Measurements from ENCODE around the gene KCNQ1.
A peak's percentile ranks its signal among the peaks of the same experiment; 100 is the strongest.

KCNQ1 gene

DNA sequence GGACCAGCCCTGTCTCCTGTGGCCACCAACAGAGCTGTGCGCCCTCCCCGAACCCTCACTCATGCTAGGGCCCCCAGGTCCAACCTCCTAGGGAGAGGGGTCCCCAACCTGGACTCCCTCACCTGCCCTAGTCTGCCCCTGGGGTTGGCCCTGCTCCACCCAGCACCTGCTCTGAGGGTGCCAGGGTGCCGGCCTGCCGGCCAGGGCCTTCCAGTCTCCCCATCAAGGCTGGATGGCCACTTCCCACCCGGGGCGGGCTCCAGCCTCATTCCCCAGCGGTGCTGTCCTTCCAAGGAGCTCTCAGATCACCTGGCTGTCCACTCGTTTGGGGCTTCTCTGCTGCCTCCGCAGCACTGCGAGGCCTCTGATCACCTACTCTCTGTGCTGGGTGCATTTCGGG, 401.7 kb downstream of the KCNQ1 start:
- no peak overlapping the region for H4K91ac ChIP-seq (ENCODE audit: low read length)
- H3K4me3 ChIP-seq (ENCODE audit: insufficient read depth in 1 of 2, low read depth in 1 of 2, low read length in 2 of 2): no peak overlapping the region
- peak overlapping the region; percentile 46 to 81 for H2BK12ac ChIP-seq (ENCODE audit: low read length in 2 of 2)
- H2AFZ ChIP-seq (ENCODE audit: low read depth, low read length): peak overlapping the region; percentile 10
- H3K9ac ChIP-seq (ENCODE audit: low read length): no peak overlapping the region
- H3K18ac ChIP-seq (ENCODE audit: low read depth in 1 of 2, low read length in 2 of 2): peak overlapping the region in 1 of 2 experiments; percentile 67
- H3K79me1 ChIP-seq (replicated peaks; ENCODE audit: low read length, poor library complexity, severe bottlenecking): no peaks in the 10 kb centered on the region
- H3K4me2 ChIP-seq (ENCODE audit: low read length, poor library complexity, severe bottlenecking): no peak overlapping the region
- no peak overlapping the region for H3K23ac ChIP-seq (ENCODE audit: low read length in 2 of 2)
- no peak overlapping the region for H2BK5ac ChIP-seq (ENCODE audit: low read depth, low read length, poor library complexity, severe bottlenecking)
- no peaks in the 10 kb centered on the region for H3K9me3 ChIP-seq (ENCODE audit: control insufficient read depth, low read length)
- peak overlapping the region in 1 of 2 experiments; percentile 80 for H3K14ac ChIP-seq (ENCODE audit: low read length in 2 of 2)
- no peak for DNase-seq
- 85% methylated on average over 11 of the region's 11 CpGs for WGBS
- H2AK5ac ChIP-seq (ENCODE audit: low read length, severe bottlenecking): no peak overlapping the region
- peak overlapping the region; percentile 29 for H2BK15ac ChIP-seq (ENCODE audit: low read depth, poor library complexity, severe bottlenecking)
- H2BK120ac ChIP-seq (ENCODE audit: low read depth, low read length): no peak overlapping the region
- peak overlapping the region; percentile 45 for H4K8ac ChIP-seq (ENCODE audit: low read length)
- H3K4me1 ChIP-seq (ENCODE audit: control insufficient read depth, insufficient read depth, low read depth, low read length): peaks cover 27% of the 10 kb centered on the region
- H3K36me3 ChIP-seq (ENCODE audit: control insufficient read depth in 1 of 2, insufficient read depth in 2 of 2, low read depth in 1 of 2, low read length in 2 of 2): peaks cover 0 to 3% of the 10 kb centered on the region in 2 experiments
- H3K27me3 ChIP-seq (ENCODE audit: control insufficient read depth in 1 of 2, insufficient read depth in 1 of 2, low read length in 2 of 2): peaks cover 0 to 21% of the 10 kb centered on the region in 2 experiments
- no peak overlapping the region for H3K27ac ChIP-seq (ENCODE audit: low read length, poor library complexity, severe bottlenecking)
- H3K4ac ChIP-seq (ENCODE audit: low read depth in 1 of 2, low read length in 2 of 2): peak overlapping the region in 1 of 2 experiments; percentile 35

DNA sequence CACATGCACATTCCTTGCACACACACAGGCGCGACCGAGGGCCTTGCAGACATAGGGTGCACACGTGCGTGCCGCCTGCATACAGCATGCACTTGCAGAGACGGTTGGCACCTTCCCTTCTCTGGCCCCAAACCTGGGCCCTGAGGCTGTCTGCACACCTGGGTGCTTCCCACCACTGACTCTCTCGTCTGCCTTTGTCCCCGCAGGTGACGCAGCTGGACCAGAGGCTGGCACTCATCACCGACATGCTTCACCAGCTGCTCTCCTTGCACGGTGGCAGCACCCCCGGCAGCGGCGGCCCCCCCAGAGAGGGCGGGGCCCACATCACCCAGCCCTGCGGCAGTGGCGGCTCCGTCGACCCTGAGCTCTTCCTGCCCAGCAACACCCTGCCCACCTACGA, 402.8 kb downstream of the KCNQ1 start:
- Histone ChIP-seq H3K9ac (ENCODE audit: low read length) (no peak overlapping the region), H3K4ac (ENCODE audit: low read depth in 1 of 2, low read length in 2 of 2) (no peak overlapping the region)
- WGBS: 95% methylated on average over 19 of the region's 21 CpGs

DNA sequence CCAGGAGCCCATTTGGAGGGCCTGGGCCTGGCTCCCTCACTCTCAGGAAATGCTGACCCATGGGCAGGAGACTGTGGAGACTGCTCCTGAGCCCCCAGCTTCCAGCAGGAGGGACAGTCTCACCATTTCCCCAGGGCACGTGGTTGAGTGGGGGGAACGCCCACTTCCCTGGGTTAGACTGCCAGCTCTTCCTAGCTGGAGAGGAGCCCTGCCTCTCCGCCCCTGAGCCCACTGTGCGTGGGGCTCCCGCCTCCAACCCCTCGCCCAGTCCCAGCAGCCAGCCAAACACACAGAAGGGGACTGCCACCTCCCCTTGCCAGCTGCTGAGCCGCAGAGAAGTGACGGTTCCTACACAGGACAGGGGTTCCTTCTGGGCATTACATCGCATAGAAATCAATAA, 403.7 kb downstream of the KCNQ1 start:
- Histone ChIP-seq H3K18ac (ENCODE audit: low read depth in 1 of 2, low read length in 2 of 2) (no peak overlapping the region), H2BK12ac (ENCODE audit: low read length in 2 of 2) (no peak overlapping the region), H2AFZ (ENCODE audit: low read depth, low read length) (no peak overlapping the region), H3K9me3 (ENCODE audit: control insufficient read depth, low read length) (no peaks in the 10 kb centered on the region), H3K27me3 (ENCODE audit: control insufficient read depth in 1 of 2, insufficient read depth in 1 of 2, low read length in 2 of 2) (peaks cover 0 to 18% of the 10 kb centered on the region in 2 experiments), H3K9ac (ENCODE audit: low read length) (no peak overlapping the region), H3K4me2 (ENCODE audit: low read length, poor library complexity, severe bottlenecking) (no peak overlapping the region), H3K4ac (ENCODE audit: low read depth in 1 of 2, low read length in 2 of 2) (no peak overlapping the region), H2BK5ac (ENCODE audit: low read depth, low read length, poor library complexity, severe bottlenecking) (no peak overlapping the region), H2AK5ac (ENCODE audit: low read length, severe bottlenecking) (no peak overlapping the region), H4K8ac (ENCODE audit: low read length) (no peak overlapping the region), H3K14ac (ENCODE audit: low read length in 2 of 2) (peak overlapping the region in 1 of 2 experiments; percentile 20), H2BK15ac (ENCODE audit: low read depth, poor library complexity, severe bottlenecking) (no peak overlapping the region), H3K4me3 (ENCODE audit: insufficient read depth in 1 of 2, low read depth in 1 of 2, low read length in 2 of 2) (no peak overlapping the region), H3K27ac (ENCODE audit: low read length, poor library complexity, severe bottlenecking) (no peak overlapping the region), H3K79me1 (replicated peaks; ENCODE audit: low read length, poor library complexity, severe bottlenecking) (no peaks in the 10 kb centered on the region), H3K4me1 (ENCODE audit: control insufficient read depth, insufficient read depth, low read depth, low read length) (peaks cover 31% of the 10 kb centered on the region), H2BK120ac (ENCODE audit: low read depth, low read length) (no peak overlapping the region), H3K36me3 (ENCODE audit: control insufficient read depth in 1 of 2, insufficient read depth in 2 of 2, low read depth in 1 of 2, low read length in 2 of 2) (peaks cover 0 to 7% of the 10 kb centered on the region in 2 experiments), H3K23ac (ENCODE audit: low read length in 2 of 2) (no peak overlapping the region), H4K91ac (ENCODE audit: low read length) (no peak overlapping the region)
- 86% methylated on average over 9 of the region's 9 CpGs for WGBS
- DNase-seq: no peak

More for the DNA sequence above, 402.8 kb downstream of the KCNQ1 start:
- Histone ChIP-seq H4K8ac (ENCODE audit: low read length) (no peak overlapping the region), H3K4me2 (ENCODE audit: low read length, poor library complexity, severe bottlenecking) (no peak overlapping the region), H2BK12ac (ENCODE audit: low read length in 2 of 2) (no peak overlapping the region), H2BK15ac (ENCODE audit: low read depth, poor library complexity, severe bottlenecking) (peak overlapping the region; percentile 12), H3K27ac (ENCODE audit: low read length, poor library complexity, severe bottlenecking) (no peak overlapping the region), H3K4me3 (ENCODE audit: insufficient read depth in 1 of 2, low read depth in 1 of 2, low read length in 2 of 2) (peak overlapping the region in 1 of 2 experiments; percentile 16), H2AK5ac (ENCODE audit: low read length, severe bottlenecking) (no peak overlapping the region), H3K18ac (ENCODE audit: low read depth in 1 of 2, low read length in 2 of 2) (no peak overlapping the region), H3K9me3 (ENCODE audit: control insufficient read depth, low read length) (no peaks in the 10 kb centered on the region), H3K79me1 (replicated peaks; ENCODE audit: low read length, poor library complexity, severe bottlenecking) (no peaks in the 10 kb centered on the region), H3K23ac (ENCODE audit: low read length in 2 of 2) (no peak overlapping the region), H2BK120ac (ENCODE audit: low read depth, low read length) (no peak overlapping the region), H3K14ac (ENCODE audit: low read length in 2 of 2) (no peak overlapping the region), H2BK5ac (ENCODE audit: low read depth, low read length, poor library complexity, severe bottlenecking) (no peak overlapping the region), H3K27me3 (ENCODE audit: control insufficient read depth in 1 of 2, insufficient read depth in 1 of 2, low read length in 2 of 2) (peaks cover 0 to 18% of the 10 kb centered on the region in 2 experiments), H2AFZ (ENCODE audit: low read depth, low read length) (no peak overlapping the region), H4K91ac (ENCODE audit: low read length) (peak overlapping the region; percentile 20), H3K4me1 (ENCODE audit: control insufficient read depth, insufficient read depth, low read depth, low read length) (peaks cover 29% of the 10 kb centered on the region), H3K36me3 (ENCODE audit: control insufficient read depth in 1 of 2, insufficient read depth in 2 of 2, low read depth in 1 of 2, low read length in 2 of 2) (peaks cover 0 to 3% of the 10 kb centered on the region in 2 experiments)
- no peak for DNase-seq

DNA sequence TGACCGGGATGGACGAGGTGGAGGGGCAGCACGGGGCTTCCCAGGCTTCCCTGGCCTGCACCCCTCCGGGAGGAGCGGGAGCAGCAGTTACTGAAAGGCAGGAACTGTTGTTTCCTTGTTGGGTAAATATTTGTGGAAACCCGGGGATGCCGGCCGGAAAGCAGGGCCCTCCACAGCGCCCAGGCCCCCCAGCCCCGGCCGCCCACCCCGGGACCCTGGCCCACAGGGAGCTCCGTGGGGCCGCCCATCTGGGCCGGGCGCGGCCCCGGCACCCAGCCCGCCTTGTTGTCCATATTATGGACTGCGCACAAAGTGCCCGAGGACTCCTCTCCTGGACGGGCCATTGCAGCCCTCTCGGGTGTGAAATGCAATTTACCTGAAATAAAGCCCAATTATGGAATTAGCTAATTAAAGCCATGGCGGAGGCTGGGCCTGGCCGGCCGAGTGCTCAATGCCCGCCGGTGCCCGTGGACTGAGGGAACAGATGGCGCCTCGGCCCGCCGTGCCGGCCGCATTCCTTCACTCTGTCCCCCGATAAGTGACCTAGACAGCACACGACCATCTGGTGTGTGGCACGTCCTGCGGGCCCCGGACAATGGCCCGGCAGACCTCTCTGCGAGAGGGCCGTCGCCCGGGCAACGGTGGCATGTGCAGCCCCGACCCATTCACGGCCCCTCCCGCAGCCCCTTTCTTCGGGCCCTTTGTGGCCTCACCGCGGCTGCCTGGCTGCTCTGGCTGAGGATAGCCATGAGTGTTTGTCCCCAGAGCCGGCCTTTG, 405.4 kb downstream of the KCNQ1 start:
- H2BK5ac ChIP-seq (ENCODE audit: low read depth, low read length, poor library complexity, severe bottlenecking): no peak overlapping the region
- H3K4me3 ChIP-seq (ENCODE audit: insufficient read depth in 1 of 2, low read depth in 1 of 2, low read length in 2 of 2): no peak overlapping the region
- H3K79me1 ChIP-seq (replicated peaks; ENCODE audit: low read length, poor library complexity, severe bottlenecking): no peaks in the 10 kb centered on the region
- H3K4me1 ChIP-seq (ENCODE audit: control insufficient read depth, insufficient read depth, low read depth, low read length): peaks cover 23% of the 10 kb centered on the region
- no peak overlapping the region for H3K23ac ChIP-seq (ENCODE audit: low read length in 2 of 2)
- no peak overlapping the region for H4K8ac ChIP-seq (ENCODE audit: low read length)
- H2AK5ac ChIP-seq (ENCODE audit: low read length, severe bottlenecking): no peak overlapping the region
- no peak overlapping the region for H2BK120ac ChIP-seq (ENCODE audit: low read depth, low read length)
- no peak overlapping the region for H3K14ac ChIP-seq (ENCODE audit: low read length in 2 of 2)
- H3K27me3 ChIP-seq (ENCODE audit: control insufficient read depth in 1 of 2, insufficient read depth in 1 of 2, low read length in 2 of 2): peaks cover 0 to 26% of the 10 kb centered on the region in 2 experiments
- H3K4me2 ChIP-seq (ENCODE audit: low read length, poor library complexity, severe bottlenecking): no peak overlapping the region
- H3K9me3 ChIP-seq (ENCODE audit: control insufficient read depth, low read length): peaks cover 4% of the 10 kb centered on the region
- H2BK12ac ChIP-seq (ENCODE audit: low read length in 2 of 2): no peak overlapping the region
- no peak overlapping the region for H3K4ac ChIP-seq (ENCODE audit: low read depth in 1 of 2, low read length in 2 of 2)
- H2BK15ac ChIP-seq (ENCODE audit: low read depth, poor library complexity, severe bottlenecking): peak overlapping the region; percentile 12
- H3K36me3 ChIP-seq (ENCODE audit: control insufficient read depth in 1 of 2, insufficient read depth in 2 of 2, low read depth in 1 of 2, low read length in 2 of 2): peaks cover 0 to 7% of the 10 kb centered on the region in 2 experiments
- 92% methylated on average over 53 of the region's 53 CpGs for WGBS
- no peak overlapping the region for H2AFZ ChIP-seq (ENCODE audit: low read depth, low read length)
- H3K9ac ChIP-seq (ENCODE audit: low read length): no peak overlapping the region
- no peak overlapping the region for H3K27ac ChIP-seq (ENCODE audit: low read length, poor library complexity, severe bottlenecking)
- H3K18ac ChIP-seq (ENCODE audit: low read depth in 1 of 2, low read length in 2 of 2): no peak overlapping the region
- no peak for DNase-seq
- H4K91ac ChIP-seq (ENCODE audit: low read length): peak overlapping the region; percentile 50

All from mesenchymal stem cell (in vitro differentiated cells and primary cell).